Breast epithelium (tissue), 3 donors: ENCODE results near the gene SVEP1.

ENCODE experiments used
- POLR2A ChIP-seq: fragments of 450-650 bp; IDR thresholded peaks from one replicate; pipeline ENCODE4 v1.6.1; 2016; ENCODE audit warnings: antibody characterized with exemption, mild to moderate bottlenecking, moderate library complexity
- TF ChIP-seq, protein P1 (sequence below), 3 donors: fragments of 450-650 bp; IDR thresholded peaks; one replicate each; pipeline ENCODE4 v1.5.1; 2016 to 2017; ENCODE audit warnings: antibody characterized with exemption in 3 of 3, mild to moderate bottlenecking in 3 of 3, moderate library complexity in 3 of 3

DNA sequence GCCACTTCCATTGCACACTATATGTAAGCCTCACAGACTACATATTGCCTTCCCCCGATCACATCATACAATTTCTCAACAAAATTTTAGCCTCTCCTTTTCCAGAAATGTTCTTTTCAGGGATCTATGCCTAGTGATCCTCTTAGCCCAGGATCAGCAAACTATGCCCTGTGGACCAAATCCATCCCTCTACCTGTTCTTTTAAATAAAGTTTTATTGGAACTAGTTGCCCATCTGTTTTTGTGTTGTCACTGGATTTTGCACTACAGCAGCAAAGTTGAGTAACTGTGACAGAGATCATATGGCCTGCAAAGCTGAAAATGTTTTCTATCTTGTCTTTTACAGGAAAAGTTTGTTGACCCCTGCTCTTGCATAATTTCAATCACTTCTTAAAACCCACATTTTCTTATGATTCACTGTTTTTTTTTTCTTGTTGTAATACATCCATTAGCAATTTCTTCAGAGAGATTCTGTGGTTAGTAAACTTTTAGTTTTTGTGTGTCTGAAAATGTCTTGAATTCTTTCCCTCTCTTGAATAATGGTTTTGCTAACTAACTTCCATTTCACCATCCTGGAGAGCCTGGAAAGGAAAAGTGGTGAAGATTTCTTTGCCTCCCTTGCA lies 248.9 kb downstream of the SVEP1 start:
- TF ChIP-seq POLR2A, result no peak
- TF ChIP-seq, protein P1, sequence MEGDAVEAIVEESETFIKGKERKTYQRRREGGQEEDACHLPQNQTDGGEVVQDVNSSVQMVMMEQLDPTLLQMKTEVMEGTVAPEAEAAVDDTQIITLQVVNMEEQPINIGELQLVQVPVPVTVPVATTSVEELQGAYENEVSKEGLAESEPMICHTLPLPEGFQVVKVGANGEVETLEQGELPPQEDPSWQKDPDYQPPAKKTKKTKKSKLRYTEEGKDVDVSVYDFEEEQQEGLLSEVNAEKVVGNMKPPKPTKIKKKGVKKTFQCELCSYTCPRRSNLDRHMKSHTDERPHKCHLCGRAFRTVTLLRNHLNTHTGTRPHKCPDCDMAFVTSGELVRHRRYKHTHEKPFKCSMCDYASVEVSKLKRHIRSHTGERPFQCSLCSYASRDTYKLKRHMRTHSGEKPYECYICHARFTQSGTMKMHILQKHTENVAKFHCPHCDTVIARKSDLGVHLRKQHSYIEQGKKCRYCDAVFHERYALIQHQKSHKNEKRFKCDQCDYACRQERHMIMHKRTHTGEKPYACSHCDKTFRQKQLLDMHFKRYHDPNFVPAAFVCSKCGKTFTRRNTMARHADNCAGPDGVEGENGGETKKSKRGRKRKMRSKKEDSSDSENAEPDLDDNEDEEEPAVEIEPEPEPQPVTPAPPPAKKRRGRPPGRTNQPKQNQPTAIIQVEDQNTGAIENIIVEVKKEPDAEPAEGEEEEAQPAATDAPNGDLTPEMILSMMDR (IDR thresholded peaks at IDR 0.05), result no peak
